Stimulated activated CD8-positive, alpha-beta memory T cell treated with anti-CD3 and anti-CD28 coated beads, Interleukin-4, amount 100 ng/mL, for 24 hours (primary cell): ENCODE results near the gene SUSD2.
"Not testable (repeated sequence)": the region's sequence is repeated elsewhere in the genome, so short reads cannot be mapped to it uniquely, and the experiment has no call there.

Source experiments
- DNase-seq: peaks from one replicate; pipeline ENCODE4 v3.0.0-alpha.2; 2020; ENCODE audit warnings: low read depth

SUSD2 gene

GRCh38 chr22:24189249-24190158, 8.2 kb downstream of the SUSD2 start:
- DNase-seq: peak; percentile 15

GRCh38 chr22:24190159-24190540, 8.9 kb downstream of the SUSD2 start:
- DNase-seq: no peak

GRCh38 chr22:24190596-24191208, 9.4 kb downstream of the SUSD2 start:
- DNase-seq: no peak

- no peak for DNase-seq
Observed at GRCh38 chr22:24191381-24191841, 10.1 kb downstream of the SUSD2 start.

GRCh38 chr22:24191893-24192292, 10.6 kb downstream of the SUSD2 start:
- DNase-seq: no peak

- no peak for DNase-seq
Observed at GRCh38 chr22:24198682-24199052, 17.4 kb downstream of the SUSD2 start.

GRCh38 chr22:24200619-24201212, 19.4 kb downstream of the SUSD2 start:
- no peak for DNase-seq

GRCh38 chr22:24201681-24202614, 20.7 kb downstream of the SUSD2 start:
- no peak for DNase-seq

- not testable (repeated sequence) for DNase-seq
Observed at GRCh38 chr22:24203856-24204255, 22.6 kb downstream of the SUSD2 start.

GRCh38 chr22:24205438-24206195, 24.3 kb downstream of the SUSD2 start:
- DNase-seq: no peak

- DNase-seq: not testable (repeated sequence)
Observed at GRCh38 chr22:24206460-24207263, 25.4 kb downstream of the SUSD2 start.

GRCh38 chr22:24207264-24208011, 26.2 kb downstream of the SUSD2 start:
- no peak for DNase-seq

- no peak for DNase-seq
Observed at GRCh38 chr22:24208012-24208749, 26.9 kb downstream of the SUSD2 start.

- no peak for DNase-seq
Observed at GRCh38 chr22:24209016-24209415, 27.7 kb downstream of the SUSD2 start.

GRCh38 chr22:24209687-24210086, 28.4 kb downstream of the SUSD2 start:
- no peak for DNase-seq

- DNase-seq: not testable (repeated sequence)
Observed at GRCh38 chr22:24210409-24210808, 29.1 kb downstream of the SUSD2 start.

GRCh38 chr22:24211716-24212115, 30.4 kb downstream of the SUSD2 start:
- DNase-seq: not testable (repeated sequence)

GRCh38 chr22:24213111-24213510, 31.8 kb downstream of the SUSD2 start:
- not testable (repeated sequence) for DNase-seq
